Rectal smooth muscle tissue (tissue), 1 donor: ENCODE measurements around the gene TMEM266.

ENCODE experiments used
- H3K27ac ChIP-seq: one replicate; pipeline ENCODE4 v1.7.0; 2013; ENCODE audit warnings: low read depth, low read length, inconsistent platforms
- H3K27me3 ChIP-seq: one replicate; pipeline ENCODE4 v1.7.0; 2013; ENCODE audit warnings: low read length; ENCODE audit not compliant: control insufficient read depth, insufficient read depth
- H3K36me3 ChIP-seq: one replicate; pipeline ENCODE4 v1.7.0; 2013; ENCODE audit warnings: low read length; ENCODE audit not compliant: control insufficient read depth, insufficient read depth
- H3K4me1 ChIP-seq: one replicate; pipeline ENCODE4 v1.7.0; 2013; ENCODE audit warnings: low read length; ENCODE audit not compliant: control insufficient read depth, insufficient read depth
- H3K4me3 ChIP-seq: one replicate; pipeline ENCODE4 v1.7.0; 2013; ENCODE audit warnings: low read length
- H3K9ac ChIP-seq: one replicate; pipeline ENCODE4 v1.7.0; 2013; ENCODE audit warnings: low read length

The TMEM266 gene

GRCh38 chr15:76116138-76116885 is 56.5 kb downstream of the TMEM266 start:
- H3K27ac ChIP-seq = no peak overlapping the region
- no peaks in the 10 kb centered on the region for H3K4me1 ChIP-seq
- H3K4me3 ChIP-seq = no peak overlapping the region
- no peaks in the 10 kb centered on the region for H3K27me3 ChIP-seq
- no peak overlapping the region for H3K9ac ChIP-seq
- H3K36me3 ChIP-seq = no peaks in the 10 kb centered on the region

GRCh38 chr15:76117181-76117580 is 57.4 kb downstream of the TMEM266 start:
- Histone ChIP-seq H3K9ac (no peak overlapping the region), H3K36me3 (no peaks in the 10 kb centered on the region), H3K27ac (no peak overlapping the region), H3K27me3 (no peaks in the 10 kb centered on the region), H3K4me1 (no peaks in the 10 kb centered on the region), H3K4me3 (no peak overlapping the region)

GRCh38 chr15:76118767-76119166 is 59.0 kb downstream of the TMEM266 start:
- H3K9ac ChIP-seq = no peak overlapping the region
- H3K27ac ChIP-seq = no peak overlapping the region
- no peaks in the 10 kb centered on the region for H3K36me3 ChIP-seq
- no peaks in the 10 kb centered on the region for H3K4me1 ChIP-seq
- H3K27me3 ChIP-seq = no peaks in the 10 kb centered on the region
- H3K4me3 ChIP-seq = no peak overlapping the region

- Histone ChIP-seq H3K36me3 (no peaks in the 10 kb centered on the region), H3K27ac (no peak overlapping the region), H3K4me3 (no peak overlapping the region), H3K4me1 (no peaks in the 10 kb centered on the region), H3K9ac (no peak overlapping the region), H3K27me3 (no peaks in the 10 kb centered on the region)
Observed at GRCh38 chr15:76123031-76123430, 63.2 kb downstream of the TMEM266 start.

- no peaks in the 10 kb centered on the region for H3K36me3 ChIP-seq
- no peak overlapping the region for H3K9ac ChIP-seq
- H3K27me3 ChIP-seq = no peaks in the 10 kb centered on the region
- H3K4me3 ChIP-seq = no peak overlapping the region
- H3K4me1 ChIP-seq = no peaks in the 10 kb centered on the region
- H3K27ac ChIP-seq = no peak overlapping the region
Observed at GRCh38 chr15:76127169-76127568, 67.4 kb downstream of the TMEM266 start.

- Histone ChIP-seq H3K27ac (no peak overlapping the region), H3K36me3 (no peaks in the 10 kb centered on the region)
Observed at GRCh38 chr15:76127880-76128279, 68.1 kb downstream of the TMEM266 start.

GRCh38 chr15:76134537-76134936 is 74.8 kb downstream of the TMEM266 start:
- Histone ChIP-seq H3K27me3 (no peaks in the 10 kb centered on the region), H3K27ac (no peak overlapping the region), H3K4me3 (no peak overlapping the region), H3K36me3 (no peaks in the 10 kb centered on the region), H3K4me1 (peaks cover under 1% of the 10 kb centered on the region), H3K9ac (no peak overlapping the region)

More at GRCh38 chr15:76127880-76128279, 68.1 kb downstream of the TMEM266 start:
- H3K4me3 ChIP-seq = no peak overlapping the region
- no peaks in the 10 kb centered on the region for H3K27me3 ChIP-seq
- no peak overlapping the region for H3K9ac ChIP-seq
- H3K4me1 ChIP-seq = no peaks in the 10 kb centered on the region

GRCh38 chr15:76135516-76135915 is 75.7 kb downstream of the TMEM266 start:
- H3K4me1 ChIP-seq = peaks cover 2% of the 10 kb centered on the region
- no peaks in the 10 kb centered on the region for H3K36me3 ChIP-seq
- H3K4me3 ChIP-seq = no peak overlapping the region
- no peaks in the 10 kb centered on the region for H3K27me3 ChIP-seq
- no peak overlapping the region for H3K27ac ChIP-seq
- no peak overlapping the region for H3K9ac ChIP-seq

- Histone ChIP-seq H3K27me3 (peaks cover 4% of the 10 kb centered on the region), H3K9ac (no peak overlapping the region), H3K27ac (no peak overlapping the region), H3K4me1 (peaks cover 2% of the 10 kb centered on the region), H3K4me3 (no peak overlapping the region), H3K36me3 (no peaks in the 10 kb centered on the region)
Observed at GRCh38 chr15:76138436-76138835, 78.7 kb downstream of the TMEM266 start.

- no peak overlapping the region for H3K9ac ChIP-seq
Observed at GRCh38 chr15:76139368-76140073, 79.7 kb downstream of the TMEM266 start.

GRCh38 chr15:76140074-76140464 is 80.3 kb downstream of the TMEM266 start:
- H3K36me3 ChIP-seq = no peaks in the 10 kb centered on the region
- H3K27me3 ChIP-seq = peaks cover 7% of the 10 kb centered on the region
- H3K4me3 ChIP-seq = no peak overlapping the region
- no peak overlapping the region for H3K27ac ChIP-seq
- H3K4me1 ChIP-seq = peaks cover 2% of the 10 kb centered on the region
- H3K9ac ChIP-seq = no peak overlapping the region

More at GRCh38 chr15:76139368-76140073, 79.7 kb downstream of the TMEM266 start:
- Histone ChIP-seq H3K27me3 (peaks cover 7% of the 10 kb centered on the region), H3K36me3 (no peaks in the 10 kb centered on the region), H3K4me1 (peaks cover 2% of the 10 kb centered on the region), H3K27ac (no peak overlapping the region), H3K4me3 (no peak overlapping the region)

- H3K27ac ChIP-seq = no peak overlapping the region
- H3K4me1 ChIP-seq = no peaks in the 10 kb centered on the region
- H3K27me3 ChIP-seq = peaks cover 9% of the 10 kb centered on the region
- no peak overlapping the region for H3K9ac ChIP-seq
- H3K4me3 ChIP-seq = no peak overlapping the region
- no peaks in the 10 kb centered on the region for H3K36me3 ChIP-seq
Observed at GRCh38 chr15:76146812-76147211, 87.0 kb downstream of the TMEM266 start.
